Activated CD4-positive, alpha-beta T cell treated with anti-CD3 and anti-CD28 coated beads, Interleukin-2, amount 50 U/mL, for 48 hours (primary cell): ENCODE measurements around the gene COL11A2.

ENCODE experiments used
- DNase-seq, 2 experiments: peaks; one replicate each; pipeline ENCODE4 v3.0.0-alpha.2; 2020

The COL11A2 gene

GRCh38 chr6:33113755-33114154 lies 78.5 kb downstream of the COL11A2 start:
- no peak for DNase-seq
